GM12892 (cell line): Measurements from ENCODE around the gene LRRC8A.

Source experiments
- POLR2A ChIP-seq: IDR thresholded peaks from 2 replicates; pipeline ENCODE4 v1.6.1; 2011; ENCODE audit warnings: low read depth, low read length, control low read depth
- POLR2AphosphoS5 ChIP-seq: IDR thresholded peaks from 2 replicates; pipeline ENCODE4 v1.6.1; 2011; ENCODE audit warnings: low read depth, low read length, control low read depth
- TAF1 ChIP-seq: IDR thresholded peaks from 2 replicates; pipeline ENCODE4 v1.6.1; 2011; ENCODE audit warnings: low read depth, mild to moderate bottlenecking, control low read depth, low read length, borderline replicate concordance

DNA sequence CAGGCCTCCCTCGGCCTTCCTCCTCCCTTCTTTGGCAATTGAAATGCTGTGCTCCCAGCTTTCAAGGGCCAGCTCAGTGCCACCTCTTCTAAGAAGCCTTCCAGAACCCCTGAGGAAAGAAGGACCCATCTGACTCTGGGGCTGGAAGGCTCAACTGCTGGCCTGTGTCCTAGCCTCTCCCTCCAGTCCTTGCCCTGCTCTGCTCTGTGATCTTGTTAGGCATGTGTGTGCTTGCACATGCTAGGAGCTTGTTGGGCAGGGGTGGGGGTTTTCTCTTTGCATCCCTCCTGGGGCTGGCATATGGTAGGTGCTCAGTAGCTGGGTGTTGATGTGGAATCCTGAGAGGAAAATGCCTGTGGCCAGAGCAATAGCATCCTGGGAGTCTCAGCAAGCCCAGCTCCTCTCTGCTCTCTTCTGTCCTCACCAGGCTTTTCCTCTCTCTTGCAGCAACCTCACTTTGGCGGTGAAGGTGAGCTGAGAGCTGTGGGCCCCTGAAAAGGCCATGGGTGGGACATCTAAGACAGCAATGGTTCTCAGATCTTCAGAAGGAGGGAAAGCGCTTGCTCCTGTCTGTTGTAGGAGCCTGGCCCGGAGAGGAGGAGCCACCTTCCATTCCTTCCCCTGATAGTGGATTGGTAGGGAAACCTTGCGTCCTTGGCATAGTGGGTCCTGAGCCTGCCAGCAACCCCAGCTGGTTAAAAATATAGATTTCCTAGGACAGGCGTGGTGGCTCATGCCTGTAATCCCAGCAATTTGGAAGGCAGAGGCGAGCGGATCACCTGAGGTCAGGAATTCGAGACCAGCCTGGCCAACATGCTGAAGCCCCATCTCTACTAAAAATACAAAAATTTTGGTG, 55.6 kb downstream of the LRRC8A start:
- no peak for TF ChIP-seq POLR2AphosphoS5
- no peak for TF ChIP-seq POLR2A
- no peak for TF ChIP-seq TAF1
